ENCODE data around the gene RTN4R.
A peak's percentile ranks its signal among the peaks of the same experiment; 100 is the strongest.

The RTN4R gene

GRCh38 chr22:20299746-20300136 lies 31.6 kb upstream of the RTN4R start:
- TF ChIP-seq FOXP2 (optimal IDR thresholded peaks at IDR 0.05; ENCODE audit: borderline replicate concordance, extremely low read depth, extremely low read length, insufficient read depth) (no peak), SIN3A (IDR thresholded peaks at IDR 0.05; ENCODE audit: borderline replicate concordance, insufficient read depth, low read length) (no peak), TAF1 (IDR thresholded peaks at IDR 0.05; ENCODE audit: borderline replicate concordance, insufficient read depth, low read length) (no peak), POLR2AphosphoS5 (IDR thresholded peaks at IDR 0.05; ENCODE audit: low read depth, low read length) (no peak), REST (IDR thresholded peaks at IDR 0.05; ENCODE audit: insufficient read depth in 1 of 2, low read depth in 2 of 2, low read length in 2 of 2) (no peak)

GRCh38 chr22:20298803-20299745 lies 31.0 kb upstream of the RTN4R start:
- TF ChIP-seq POLR2AphosphoS5 (IDR thresholded peaks at IDR 0.05; ENCODE audit: low read depth, low read length) (no peak), SIN3A (IDR thresholded peaks at IDR 0.05; ENCODE audit: borderline replicate concordance, insufficient read depth, low read length) (0 out of 2 replicates have a peak, but pooled peaks have one; percentile 8), FOXP2 (optimal IDR thresholded peaks at IDR 0.05; ENCODE audit: borderline replicate concordance, extremely low read depth, extremely low read length, insufficient read depth) (peak; percentile 32), TAF1 (IDR thresholded peaks at IDR 0.05; ENCODE audit: borderline replicate concordance, insufficient read depth, low read length) (no peak), REST (IDR thresholded peaks at IDR 0.05; ENCODE audit: insufficient read depth in 1 of 2, low read depth in 2 of 2, low read length in 2 of 2) (no peak)

GRCh38 chr22:20298110-20298802 lies 30.1 kb upstream of the RTN4R start:
- TF ChIP-seq TAF1 (IDR thresholded peaks at IDR 0.05; ENCODE audit: borderline replicate concordance, insufficient read depth, low read length) = no peak
- no peak for TF ChIP-seq SIN3A (IDR thresholded peaks at IDR 0.05; ENCODE audit: borderline replicate concordance, insufficient read depth, low read length)
- no peak for TF ChIP-seq POLR2AphosphoS5 (IDR thresholded peaks at IDR 0.05; ENCODE audit: low read depth, low read length)
- no peak for TF ChIP-seq REST (IDR thresholded peaks at IDR 0.05; ENCODE audit: insufficient read depth in 1 of 2, low read depth in 2 of 2, low read length in 2 of 2)

- TF ChIP-seq REST (IDR thresholded peaks at IDR 0.05; ENCODE audit: insufficient read depth in 1 of 2, low read depth in 2 of 2, low read length in 2 of 2) (no peak), FOXP2 (optimal IDR thresholded peaks at IDR 0.05; ENCODE audit: borderline replicate concordance, extremely low read depth, extremely low read length, insufficient read depth) (no peak), POLR2AphosphoS5 (IDR thresholded peaks at IDR 0.05; ENCODE audit: low read depth, low read length) (no peak), TAF1 (IDR thresholded peaks at IDR 0.05; ENCODE audit: borderline replicate concordance, insufficient read depth, low read length) (no peak), SIN3A (IDR thresholded peaks at IDR 0.05; ENCODE audit: borderline replicate concordance, insufficient read depth, low read length) (no peak)
Observed at GRCh38 chr22:20297414-20298109, 29.4 kb upstream of the RTN4R start.

Data from PFSK-1 (cell line).